Umbilical cord (tissue), 2 donors: Measurements from ENCODE around the gene GRID1. TPM values are rescaled to one million over a fixed set of nuclear protein-coding genes. Genes with fewer than 3 reads are reported as not detected.

Source experiments
- DNase-seq: peaks from one replicate; pipeline ENCODE4 v3.0.0-alpha.2; 2015; ENCODE audit warnings: low spot score
- total RNA-seq: library from RNA; depleted of rRNA; stranded (reverse); fragments of >200 nt; gene quantifications from one replicate; pipeline ENCODE4 v1.2.3, GENCODE V29; 2014; ENCODE audit warnings: low replicate concordance; ENCODE audit not compliant: insufficient read depth

The GRID1 gene
- total RNA-seq, 1 donor from 2014 or later, result 7.2 TPM

DNA sequence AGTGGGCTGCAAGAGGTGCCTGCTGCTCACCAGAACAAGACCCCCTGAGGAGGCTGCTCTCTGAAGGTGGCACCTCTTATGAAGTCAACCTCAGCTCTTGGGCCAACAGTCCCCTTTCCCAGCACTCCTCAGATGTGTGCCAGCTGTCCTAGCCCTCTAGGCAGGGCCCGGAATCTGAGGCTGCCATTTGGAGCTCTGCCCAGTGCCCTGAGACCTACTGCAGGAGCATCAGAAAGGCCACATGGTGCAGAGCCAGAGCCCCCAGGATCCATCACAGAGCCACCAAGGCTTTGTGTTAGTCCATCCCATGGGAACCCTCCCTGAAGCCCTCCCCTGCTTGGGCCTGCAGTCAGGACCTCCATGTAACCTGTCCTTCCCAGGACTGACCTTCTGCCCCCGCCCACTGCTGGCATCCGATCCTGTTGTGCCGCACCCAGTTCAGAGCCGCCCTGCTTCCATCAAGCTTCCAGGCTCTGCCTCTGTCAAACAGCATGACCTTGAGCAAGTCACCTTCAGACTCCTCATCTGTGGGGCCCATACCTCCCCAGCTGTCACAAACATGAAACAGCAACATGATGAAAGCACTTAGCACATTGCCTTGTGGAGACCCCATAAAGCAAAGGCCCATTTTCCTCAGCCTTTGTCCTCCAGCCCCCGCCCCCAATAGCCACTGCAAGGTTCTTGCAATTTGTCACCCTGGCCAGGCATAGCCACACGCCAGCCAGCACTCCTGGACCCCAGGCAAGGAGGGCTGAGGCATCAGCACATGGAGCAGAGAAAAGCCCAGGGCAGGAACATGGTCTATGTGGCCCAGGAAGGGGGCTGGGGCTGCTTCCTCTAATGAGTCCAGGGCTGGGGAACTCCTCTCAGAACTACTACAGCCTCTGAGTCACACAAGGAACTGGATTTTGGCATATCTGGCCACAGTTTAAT lies 51.7 kb downstream of the GRID1 start:
- DNase-seq, result no peak

DNA sequence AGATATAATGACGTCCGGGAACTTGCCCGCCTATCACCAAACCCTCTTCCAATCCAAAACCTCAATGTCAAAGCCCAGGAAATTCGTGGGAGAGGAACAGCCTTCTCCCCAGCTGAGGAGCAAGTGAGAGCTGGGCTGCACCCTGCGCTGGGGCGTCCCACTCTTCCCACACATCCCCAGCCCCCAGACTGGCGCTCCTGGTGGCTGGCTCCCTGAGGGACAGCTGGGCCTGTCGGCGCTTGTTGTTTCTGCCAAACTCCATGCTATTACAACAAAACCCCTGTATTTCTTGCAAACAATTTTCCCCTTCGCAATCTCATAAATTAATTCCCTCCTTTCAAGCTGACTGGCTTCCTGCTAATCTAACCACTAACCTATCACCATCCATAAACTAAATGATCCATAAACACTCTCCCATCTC lies 53.0 kb downstream of the GRID1 start:
- DNase-seq, result no peak

DNA sequence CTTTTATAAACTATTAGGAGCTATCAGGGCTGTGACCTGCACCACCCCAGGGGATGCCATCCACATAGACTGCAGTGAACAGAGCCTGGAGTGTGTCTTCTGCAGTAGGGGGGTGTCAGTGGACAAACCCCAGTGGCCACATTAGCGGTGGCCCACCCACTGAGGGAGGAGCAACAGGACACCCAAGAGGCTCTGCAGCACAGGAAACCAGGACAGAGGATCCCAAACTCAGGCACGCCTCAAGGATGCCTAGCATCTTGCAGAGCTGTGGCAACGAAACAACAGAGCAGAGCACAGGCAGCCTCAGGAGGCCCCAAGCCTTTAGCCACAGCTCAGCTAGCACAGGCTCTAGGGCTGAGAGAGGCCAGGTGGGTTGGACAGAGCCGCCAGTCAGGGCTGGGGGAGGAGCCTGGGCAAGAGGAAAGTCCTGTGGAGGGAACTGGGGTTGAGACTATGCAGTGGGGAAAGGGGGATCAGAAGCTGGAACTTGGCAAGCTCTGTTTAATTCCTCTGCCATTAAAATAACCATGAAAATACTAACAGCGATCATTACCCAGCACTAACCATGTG lies 53.8 kb downstream of the GRID1 start:
- DNase-seq, result no peak

DNA sequence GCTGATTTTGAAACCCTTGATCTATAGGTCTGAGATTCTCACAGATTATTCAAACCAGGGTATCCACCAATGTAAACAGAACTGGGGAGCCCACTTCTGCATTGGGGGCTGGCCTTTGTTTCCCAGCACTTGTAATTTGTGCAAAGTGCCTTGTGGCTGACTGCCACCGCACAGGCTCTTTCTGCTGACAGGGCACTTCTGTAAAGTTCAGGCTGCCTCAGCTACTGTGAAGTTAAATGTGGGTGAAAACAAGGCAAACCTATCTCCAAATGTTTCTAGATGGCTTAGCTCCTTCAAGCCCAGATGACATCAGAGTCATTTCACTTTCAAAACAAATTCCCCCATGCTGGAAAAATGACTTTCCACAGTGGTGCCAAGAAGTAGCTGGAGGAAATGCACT lies 54.7 kb downstream of the GRID1 start:
- DNase-seq, result no peak

DNA sequence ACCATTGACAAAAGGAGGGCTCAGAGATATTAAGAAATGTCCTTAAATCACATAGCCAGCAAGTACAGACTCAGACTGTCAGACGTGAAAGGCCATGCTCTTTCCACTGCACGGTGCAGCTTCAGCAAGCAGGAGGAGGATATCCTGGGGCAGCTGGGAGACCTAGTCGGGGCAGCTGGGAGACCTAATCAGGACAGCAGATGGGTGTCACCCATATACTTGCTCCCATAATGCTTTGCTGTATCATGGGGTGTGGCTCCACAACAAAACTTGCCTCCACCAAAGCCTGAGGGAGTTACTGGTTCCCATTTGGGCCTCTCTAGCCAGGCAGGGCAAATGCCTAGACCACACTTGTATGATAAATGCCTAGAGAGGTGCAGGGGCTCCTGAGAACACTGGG lies 55.4 kb downstream of the GRID1 start:
- DNase-seq, result no peak

- DNase-seq, result no peak
Observed at GRCh38 chr10:86310702-86311101, 55.9 kb downstream of the GRID1 start.

- DNase-seq, result no peak
Observed at GRCh38 chr10:86310291-86310690, 56.3 kb downstream of the GRID1 start.

- DNase-seq, result no peak
Observed at GRCh38 chr10:86308056-86308455, 58.5 kb downstream of the GRID1 start.

DNA sequence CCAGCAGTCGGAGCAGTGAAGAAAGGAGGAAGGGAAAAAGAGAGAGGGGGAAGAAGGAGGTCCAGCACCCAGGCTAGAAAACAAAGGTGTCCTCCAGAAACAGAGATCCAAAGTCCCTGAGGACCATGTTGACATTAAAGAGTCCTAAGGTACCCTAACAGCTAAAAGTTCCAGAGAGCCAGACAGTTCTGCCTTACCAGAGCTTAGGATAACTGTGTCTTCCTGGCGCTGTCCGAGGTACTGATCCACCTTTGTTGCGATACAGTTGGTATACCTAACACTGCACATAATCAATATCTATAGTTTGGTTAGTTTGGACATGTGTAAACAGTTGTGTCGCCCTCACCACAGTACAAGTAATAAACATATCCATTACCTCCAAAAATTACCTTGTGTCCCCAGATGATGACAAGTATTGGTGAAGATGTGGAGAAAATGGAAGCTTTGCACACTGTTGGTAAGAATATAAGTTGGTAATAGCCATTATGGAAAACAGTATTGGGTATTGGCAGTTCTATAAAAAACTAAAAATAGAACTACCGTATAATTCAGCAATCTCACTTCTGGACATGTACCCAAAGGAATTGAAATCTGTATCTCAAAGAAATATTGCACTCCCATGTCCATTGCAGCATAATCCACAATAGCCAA lies 59.8 kb downstream of the GRID1 start:
- DNase-seq, result peak; percentile 15

- DNase-seq, result no peak
Observed at GRCh38 chr10:86305521-86305920, 61.1 kb downstream of the GRID1 start.

- no peak for DNase-seq
Observed at GRCh38 chr10:86304436-86304835, 62.2 kb downstream of the GRID1 start.

GRCh38 chr10:86303626-86304025 lies 63.0 kb downstream of the GRID1 start:
- no peak for DNase-seq

DNA sequence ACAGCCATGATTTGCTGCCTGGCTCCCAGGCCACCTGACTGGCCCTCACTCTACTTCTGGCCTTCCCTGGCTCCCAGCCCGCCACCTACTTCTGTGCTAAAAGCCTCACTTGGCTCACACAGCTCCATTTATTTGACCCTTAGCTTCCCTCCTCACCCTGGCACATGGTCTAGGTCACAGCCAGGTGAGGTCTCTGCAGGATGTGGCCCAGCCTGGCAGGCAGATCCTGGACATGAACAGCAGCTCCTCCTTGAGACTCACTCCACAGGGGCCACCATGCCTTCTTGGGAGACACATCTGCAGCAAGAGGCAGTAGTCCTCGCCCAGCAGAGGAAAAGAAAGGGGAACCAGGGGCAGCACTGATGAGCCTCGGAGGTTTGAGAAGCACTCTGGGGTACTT lies 64.6 kb downstream of the GRID1 start:
- no peak for DNase-seq

- no peak for DNase-seq
Observed at GRCh38 chr10:86300931-86301830, 65.4 kb downstream of the GRID1 start.

GRCh38 chr10:86300399-86300925 lies 66.1 kb downstream of the GRID1 start:
- DNase-seq, result no peak

GRCh38 chr10:86299562-86299961 lies 67.0 kb downstream of the GRID1 start:
- no peak for DNase-seq

- no peak for DNase-seq
Observed at GRCh38 chr10:86298501-86299001, 68.0 kb downstream of the GRID1 start.

GRCh38 chr10:86295791-86296190 lies 70.8 kb downstream of the GRID1 start:
- DNase-seq, result no peak

DNA sequence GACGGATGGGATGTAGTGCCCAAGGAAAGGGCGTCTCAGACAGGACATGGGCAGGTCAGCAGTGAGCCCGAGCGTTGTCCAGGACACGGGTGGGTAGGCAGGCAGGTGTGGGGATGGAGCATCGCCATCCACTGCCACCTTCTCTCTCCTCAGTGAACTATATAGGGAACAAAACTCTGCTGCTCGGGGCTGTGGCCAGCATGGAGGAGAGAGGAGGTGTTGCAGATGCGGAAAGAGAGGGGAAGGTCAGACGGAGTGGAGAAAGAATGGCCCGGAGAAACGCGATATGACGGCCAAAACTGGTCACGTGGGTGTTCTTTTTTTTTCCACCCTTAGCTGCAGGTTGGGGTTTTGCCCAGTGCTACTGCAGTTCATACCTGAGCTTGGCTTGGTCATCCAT lies 71.2 kb downstream of the GRID1 start:
- no peak for DNase-seq

DNA sequence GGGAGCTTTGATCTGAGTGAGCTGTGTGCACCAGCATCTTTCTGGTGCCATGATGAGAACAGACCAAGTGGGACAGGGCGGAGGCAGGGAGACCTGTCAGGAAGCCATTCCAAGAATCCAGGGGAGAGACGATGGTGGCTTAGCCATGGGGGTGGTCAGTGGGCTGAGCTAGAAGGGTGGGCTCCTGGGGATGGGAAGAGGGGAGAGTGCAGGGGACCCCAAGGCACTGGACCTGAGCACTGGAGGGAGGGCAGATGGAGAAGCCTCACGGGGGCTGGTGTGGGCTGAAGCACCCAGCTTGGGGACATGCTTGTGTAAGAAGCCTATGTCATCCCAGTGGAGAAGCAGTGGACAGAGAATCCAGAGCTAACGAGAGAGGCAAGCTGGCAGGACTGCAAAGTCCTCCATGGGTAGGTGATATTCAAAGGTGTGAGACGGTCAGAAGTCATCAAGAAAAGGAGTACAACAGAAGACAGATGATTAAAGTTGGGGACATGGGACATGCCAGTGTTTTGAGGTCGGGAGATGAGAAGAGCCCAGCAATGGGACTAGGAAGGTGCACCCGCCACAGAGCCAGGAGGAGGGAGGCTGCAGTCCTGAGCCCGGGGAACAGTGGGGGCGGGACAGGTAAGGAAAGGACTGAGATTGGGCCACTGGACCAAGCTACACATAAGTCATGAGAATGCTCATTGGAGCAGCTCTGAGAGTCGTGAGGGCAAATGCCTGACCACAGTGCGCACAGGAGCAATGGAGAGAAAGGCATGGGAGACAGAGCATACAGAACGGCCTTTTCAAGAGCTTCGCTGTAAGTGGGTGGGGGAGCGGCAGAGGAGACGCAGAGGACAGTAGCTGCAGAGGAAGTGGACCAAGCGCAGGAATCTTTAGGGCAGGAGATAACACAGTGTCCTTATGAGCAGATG lies 72.0 kb downstream of the GRID1 start:
- DNase-seq, result no peak
